HS-5 (cell line): ENCODE data around the gene LIPF.
"Not testable (repeated sequence)": the region's sequence is repeated elsewhere in the genome, so short reads cannot be mapped to it uniquely, and the experiment has no call there.

ENCODE experiments used
- DNase-seq: peaks from one replicate; pipeline ENCODE4 v3.0.0-alpha.2; 2012; ENCODE audit warnings: low read depth

Gene LIPF

GRCh38 chr10:88676283-88677060 is 12.2 kb downstream of the LIPF start:
- DNase-seq: no peak

- no peak for DNase-seq
These were observed 16.7 kb downstream of the LIPF start for GRCh38 chr10:88680958-88681357.

GRCh38 chr10:88682491-88682890 is 18.2 kb downstream of the LIPF start:
- DNase-seq: no peak

GRCh38 chr10:88687853-88688467 is 23.7 kb downstream of the LIPF start:
- DNase-seq: no peak

GRCh38 chr10:88689366-88689765 is 25.1 kb downstream of the LIPF start:
- no peak for DNase-seq

GRCh38 chr10:88693392-88694020 is 29.3 kb downstream of the LIPF start:
- no peak for DNase-seq

- DNase-seq: no peak
These were observed 38.8 kb downstream of the LIPF start for GRCh38 chr10:88702848-88703597.

- DNase-seq: no peak
These were observed 41.7 kb downstream of the LIPF start, which contains the start of gene LIPK for GRCh38 chr10:88705958-88706357. Gene LIPK (plus strand): TSS chr10:88706249. CDS start chr10:88724544, 18,295 bp downstream.

- DNase-seq: peak; percentile 55
These were observed 43.4 kb downstream of the LIPF start for GRCh38 chr10:88707429-88708155.

- not testable (repeated sequence) for DNase-seq
These were observed 45.1 kb downstream of the LIPF start for GRCh38 chr10:88709361-88709760.

- DNase-seq: no peak
These were observed 51.3 kb downstream of the LIPF start for GRCh38 chr10:88715517-88715916.

GRCh38 chr10:88721392-88721791 is 57.1 kb downstream of the LIPF start:
- DNase-seq: no peak

GRCh38 chr10:88725798-88726197 is 61.6 kb downstream of the LIPF start:
- no peak for DNase-seq

- DNase-seq: no peak
These were observed 64.0 kb downstream of the LIPF start for GRCh38 chr10:88728107-88728763.
